Stomach (tissue), 4 donors: Measurements from ENCODE around the gene TMEM203.

Experiments used
- CTCF ChIP-seq, 7 experiments: fragments of 450-650 bp in 4 of 7; fragments of 200-600 bp in 3 of 7; sonication (generic) in 3 of 7; IDR thresholded peaks; one replicate each; pipeline ENCODE4 v1.5.1; 2016 to 2019; ENCODE audit warnings: antibody characterized with exemption in 7 of 7, control low read depth in 2 of 7, mild to moderate bottlenecking in 1 of 7
- EP300 ChIP-seq: sonication (generic); formaldehyde crosslinking; IDR thresholded peaks from one replicate; pipeline ENCODE4 v1.6.1; 2017; ENCODE audit warnings: antibody characterized with exemption
- POLR2A ChIP-seq, 4 donors: fragments of 450-650 bp; IDR thresholded peaks; one replicate each; pipeline ENCODE4 v1.6.1; 2016; ENCODE audit warnings: antibody characterized with exemption in 4 of 4, control low read depth in 2 of 4, mild to moderate bottlenecking in 1 of 4, moderate library complexity in 1 of 4
- POLR2AphosphoS5 ChIP-seq, 3 donors: sonication (generic); formaldehyde crosslinking; IDR thresholded peaks; one replicate each; pipeline ENCODE4 v1.6.1; 2016; ENCODE audit warnings: antibody characterized with exemption in 3 of 3

GRCh38 chr9:137202966-137203365, 2.5 kb downstream of the TMEM203 start:
- TF ChIP-seq CTCF (IDR thresholded peaks at IDR 0.05) (no peak), EP300 (no peak), POLR2A (IDR thresholded peaks at IDR 0.05) (no peak), POLR2AphosphoS5 (IDR thresholded peaks at IDR 0.05) (no peak)
